HG03095 (cell line): Measurements from ENCODE around the gene GOLGA6L2.
"Not testable (repeated sequence)": the region's sequence is repeated elsewhere in the genome, so short reads cannot be mapped to it uniquely, and the experiment has no call there.

Source experiments
- ATAC-seq: cut with Tn5 transposase; IDR thresholded peaks from one replicate; pipeline ENCODE4 v1.9.1; 2021; ENCODE audit warnings: moderate library complexity; ENCODE audit not compliant: unreplicated experiment

Gene GOLGA6L2

DNA sequence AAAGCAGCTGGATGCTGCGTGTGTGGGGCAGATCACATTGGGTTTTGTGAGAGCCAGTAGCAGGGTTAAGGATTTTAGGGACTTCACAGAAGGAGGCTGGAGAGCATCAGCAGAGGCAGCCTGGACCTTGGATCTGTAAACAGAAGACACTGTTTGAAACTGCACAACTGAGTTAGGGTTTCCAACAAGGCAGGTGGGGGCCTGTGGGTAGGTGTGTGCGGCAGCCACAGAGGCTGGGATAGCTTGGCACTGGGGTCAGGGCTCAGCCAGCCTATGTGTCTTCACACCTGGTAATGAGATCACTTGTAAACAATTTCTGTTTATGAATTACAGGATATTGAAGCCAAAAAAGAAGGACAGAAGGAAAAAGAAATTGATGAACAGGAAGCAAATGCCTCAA lies 12.3 kb downstream of the GOLGA6L2 start:
- not testable (repeated sequence) for ATAC-seq

GRCh38 chr15:23425327-23425726 lies 21.7 kb downstream of the GOLGA6L2 start:
- ATAC-seq = not testable (repeated sequence)

DNA sequence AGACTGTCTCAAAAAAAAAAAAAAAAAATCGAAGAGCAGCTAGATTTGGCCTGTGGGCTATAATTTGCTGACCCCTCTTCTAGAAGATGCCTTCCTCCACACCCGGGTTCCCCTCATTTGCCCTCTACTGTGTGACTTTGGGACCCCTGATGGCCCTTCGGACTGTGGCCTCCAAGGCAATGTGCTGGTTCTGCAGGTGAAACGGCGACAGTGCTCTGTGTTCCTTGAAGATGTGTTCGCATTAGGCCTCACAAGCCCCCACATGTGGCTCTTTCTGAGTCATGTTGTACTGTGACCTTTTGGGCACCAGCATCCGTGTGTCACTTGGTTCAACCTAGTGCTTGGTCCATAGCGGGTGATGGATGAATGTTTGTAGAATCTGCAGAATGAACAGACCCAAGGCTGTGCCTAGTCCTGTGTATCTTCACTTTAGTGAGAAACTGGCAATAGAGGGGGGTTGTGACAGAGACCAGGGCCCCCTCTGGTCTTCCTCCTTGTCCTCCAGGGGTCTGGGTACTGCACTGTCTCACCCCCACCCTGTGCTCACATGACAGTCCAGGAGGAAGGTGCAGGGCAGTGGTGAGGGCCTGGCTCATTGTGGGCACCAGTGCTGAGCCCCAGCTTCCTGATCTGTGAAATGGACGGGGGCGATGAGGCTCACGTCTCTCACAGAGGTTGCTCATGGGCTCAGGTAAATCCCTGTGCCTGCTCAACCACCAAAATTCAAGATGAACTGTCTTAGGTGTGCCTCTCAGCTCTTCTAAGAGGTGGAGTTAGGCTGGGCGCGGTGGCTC lies 22.7 kb downstream of the GOLGA6L2 start:
- no peak for ATAC-seq

GRCh38 chr15:23422946-23423708 lies 23.9 kb downstream of the GOLGA6L2 start:
- ATAC-seq = peak; percentile 57

GRCh38 chr15:23422099-23422945 lies 24.7 kb downstream of the GOLGA6L2 start:
- ATAC-seq = no peak

DNA sequence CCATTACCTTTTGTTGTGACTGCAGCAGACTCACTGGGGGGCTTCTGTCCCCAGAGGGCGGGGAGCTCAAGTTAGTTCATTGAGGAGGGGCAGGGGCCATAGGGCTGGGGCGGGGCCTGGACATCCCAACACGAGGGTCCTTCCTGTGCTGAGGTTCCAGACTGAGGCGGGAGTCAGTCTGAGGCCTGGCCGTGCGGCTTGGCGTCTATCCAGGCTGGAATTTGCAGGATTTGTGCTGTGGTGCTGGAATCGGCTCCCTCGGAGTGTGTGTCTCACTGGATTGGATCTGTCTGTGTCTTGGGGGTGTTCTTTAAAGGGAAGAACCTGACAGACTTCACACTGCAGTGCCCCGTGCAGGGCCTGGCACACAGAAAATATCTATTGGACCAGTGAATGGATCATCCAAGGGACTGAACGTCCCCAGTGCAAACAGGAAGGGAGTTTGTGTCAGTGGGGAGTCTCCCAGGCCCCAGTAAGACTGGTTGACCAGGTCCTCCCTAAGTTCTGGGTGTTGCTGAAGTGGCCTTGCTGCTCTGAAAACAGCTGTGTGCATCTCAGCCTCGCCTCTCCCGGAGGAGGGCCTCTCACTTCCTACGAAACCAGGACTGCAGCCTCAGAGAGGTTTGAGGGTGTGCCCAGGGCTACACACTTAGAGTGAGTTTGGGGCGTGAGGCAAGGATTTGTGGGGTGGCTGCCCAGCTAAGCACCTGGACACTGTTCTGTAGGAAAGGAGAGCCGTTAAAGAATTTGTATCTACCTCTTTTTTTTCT lies 26.1 kb downstream of the GOLGA6L2 start:
- ATAC-seq = no peak

GRCh38 chr15:23416349-23417276 lies 30.4 kb downstream of the GOLGA6L2 start:
- no peak for ATAC-seq

GRCh38 chr15:23415866-23416265 lies 31.2 kb downstream of the GOLGA6L2 start:
- not testable (repeated sequence) for ATAC-seq

DNA sequence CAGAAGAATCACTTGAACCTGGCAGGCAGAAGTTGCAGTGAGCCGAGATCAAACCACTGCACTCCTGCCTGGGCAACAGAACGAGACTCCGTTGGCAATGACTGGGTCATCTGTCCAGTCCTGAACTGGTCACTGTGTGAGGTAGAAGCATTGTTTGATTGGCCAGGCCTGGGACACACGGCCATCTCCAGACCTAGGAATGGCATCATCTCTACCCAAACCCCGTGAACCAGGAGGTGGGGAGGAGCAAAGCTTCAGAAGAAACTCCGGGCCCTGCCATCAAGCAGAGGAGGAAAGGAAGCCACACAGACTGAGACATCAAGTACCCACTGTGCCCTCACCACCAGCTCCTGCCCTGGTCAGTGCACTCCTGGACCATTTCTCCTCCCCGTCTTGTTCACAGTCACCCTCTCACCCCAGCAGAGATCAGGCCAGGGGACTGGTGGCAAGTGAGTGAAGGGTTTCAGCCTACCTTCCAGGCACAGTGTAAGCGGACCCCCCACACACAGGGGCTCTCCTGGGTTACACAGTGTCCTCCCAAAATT lies 31.6 kb downstream of the GOLGA6L2 start:
- ATAC-seq = no peak

GRCh38 chr15:23412881-23413600 lies 34.0 kb downstream of the GOLGA6L2 start:
- not testable (repeated sequence) for ATAC-seq

DNA sequence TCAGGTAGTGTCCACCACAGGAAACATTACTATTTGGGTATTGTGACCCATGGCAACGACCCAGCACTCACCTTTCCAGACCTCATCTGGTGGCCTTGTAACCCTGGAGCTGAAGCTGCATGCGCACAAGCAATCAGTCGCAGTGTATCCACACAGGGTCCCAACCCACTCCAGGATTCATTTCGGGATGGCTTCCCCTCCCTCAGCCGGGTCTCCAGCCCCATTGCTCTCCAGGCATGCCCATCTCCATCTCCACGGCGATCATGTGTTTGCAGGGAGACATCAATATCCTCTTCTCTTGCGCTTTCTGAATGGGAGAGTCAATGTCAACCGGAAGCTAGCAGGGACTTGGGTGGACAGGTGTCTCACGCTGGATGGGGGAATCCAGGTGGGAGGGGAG lies 35.2 kb downstream of the GOLGA6L2 start:
- ATAC-seq = no peak

DNA sequence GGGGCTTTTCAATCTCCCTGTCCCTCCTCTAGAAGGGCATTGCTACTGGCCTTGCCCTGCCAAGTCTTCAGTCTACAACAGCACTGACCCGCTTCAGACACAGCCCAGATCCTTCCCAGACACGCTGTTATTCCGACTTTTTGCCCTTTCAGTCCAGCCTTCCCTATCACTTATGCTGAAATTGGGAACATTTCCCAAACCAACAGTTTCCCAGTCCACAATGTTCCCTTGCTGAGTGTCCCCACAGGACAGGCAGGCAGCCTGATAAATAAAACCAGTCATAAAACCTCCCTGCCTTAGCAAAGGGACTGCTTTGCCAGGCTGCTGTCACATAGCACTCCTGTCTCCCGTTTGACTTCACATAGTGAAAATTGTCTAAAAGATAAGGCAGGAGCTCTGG lies 43.5 kb downstream of the GOLGA6L2 start:
- no peak for ATAC-seq

DNA sequence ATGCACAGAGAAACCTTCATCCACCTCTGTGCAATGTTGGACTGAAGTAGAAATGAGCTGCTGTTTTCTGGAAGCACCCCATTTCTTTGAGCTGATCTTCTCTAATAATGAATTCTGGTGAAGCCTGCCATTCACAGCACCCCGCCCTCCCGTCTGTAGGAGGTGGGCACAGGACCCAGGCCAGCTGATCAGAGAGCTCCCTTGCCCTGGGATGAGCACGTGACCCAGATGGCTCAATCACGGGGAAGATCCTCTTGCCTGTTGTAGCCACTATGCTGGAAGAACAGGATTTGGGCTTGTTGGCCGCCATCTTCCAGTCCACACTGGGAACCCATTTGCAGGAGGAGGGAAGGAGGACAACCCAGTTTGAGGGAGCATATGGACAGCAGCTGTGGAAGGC lies 44.5 kb downstream of the GOLGA6L2 start:
- no peak for ATAC-seq

DNA sequence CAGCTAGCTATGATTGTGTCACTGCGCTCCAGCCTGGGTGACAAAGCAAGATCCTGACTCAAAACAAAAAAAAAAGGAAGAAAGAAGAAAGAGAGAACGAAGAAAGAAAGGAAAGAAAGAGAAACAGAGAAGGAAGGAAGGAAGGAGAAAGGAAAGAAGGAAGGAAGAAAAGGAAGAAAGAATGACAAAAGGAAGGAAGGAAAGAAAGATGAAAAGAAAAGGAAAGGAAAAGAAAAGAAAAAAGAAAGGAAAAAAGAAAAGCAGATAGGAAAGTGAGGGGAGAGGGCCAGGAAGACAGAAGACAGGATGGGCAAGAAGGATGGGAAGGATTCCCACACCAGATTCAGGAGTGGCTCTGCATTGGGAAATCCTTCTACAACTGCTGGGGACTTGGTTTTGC lies 44.9 kb downstream of the GOLGA6L2 start:
- ATAC-seq = no peak

DNA sequence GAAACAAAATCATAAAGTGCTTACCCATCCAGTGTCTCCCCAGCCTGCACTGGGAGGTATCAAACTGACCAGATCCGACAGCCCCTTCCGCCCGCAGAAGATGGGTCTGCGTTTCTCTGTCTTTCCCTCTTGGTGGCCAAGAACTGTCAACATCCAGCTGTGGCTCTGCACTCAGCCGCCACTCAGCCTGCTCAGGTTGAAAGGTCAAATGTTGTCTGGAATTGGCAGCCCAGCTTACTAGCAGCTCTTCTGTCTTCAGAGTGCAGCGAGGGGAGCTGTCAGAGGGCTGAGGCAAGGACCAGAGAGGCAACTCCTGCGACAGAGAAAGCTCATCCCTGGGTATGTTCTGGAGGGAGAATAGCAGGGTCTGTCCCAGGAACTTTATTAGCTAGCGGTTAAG lies 45.4 kb downstream of the GOLGA6L2 start:
- no peak for ATAC-seq

DNA sequence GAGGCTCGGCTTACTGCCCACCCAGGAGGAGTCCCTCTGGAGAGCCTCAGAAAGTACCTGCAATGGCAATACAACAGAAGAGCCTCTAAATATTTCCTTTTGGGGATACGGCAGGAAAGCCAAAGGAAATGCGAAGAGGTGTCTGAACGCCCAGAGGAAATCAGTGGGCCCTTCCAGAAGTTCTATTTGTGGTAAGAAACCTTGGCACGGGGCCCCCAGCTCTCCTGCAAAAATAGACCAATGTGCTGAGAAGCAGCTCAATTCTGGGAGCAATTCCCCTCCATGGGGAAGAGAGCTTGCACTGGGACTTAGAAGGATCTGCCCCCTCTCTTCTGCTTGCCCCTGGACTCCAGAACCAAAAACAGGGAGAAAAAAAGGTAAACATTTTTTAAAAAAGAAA lies 47.8 kb downstream of the GOLGA6L2 start:
- ATAC-seq = not testable (repeated sequence)

DNA sequence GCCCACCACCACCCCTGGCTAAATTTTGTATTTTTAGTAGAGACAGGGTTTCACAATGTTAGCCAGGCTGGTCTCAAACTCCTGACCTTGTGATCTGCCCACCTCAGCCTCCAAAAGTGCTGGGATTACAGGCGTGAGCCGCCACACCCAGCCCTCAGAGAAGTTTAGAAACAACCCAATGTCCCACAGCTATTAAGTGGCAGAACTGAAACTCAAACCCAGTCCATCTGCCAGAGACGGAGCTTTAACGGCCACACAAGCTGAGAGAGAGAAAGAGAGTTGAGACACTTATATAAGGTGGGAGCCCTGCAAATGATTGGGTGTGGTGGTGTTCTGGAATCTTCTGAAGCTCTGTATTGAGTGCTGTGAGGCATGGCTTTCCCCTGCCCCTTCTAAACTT lies 48.7 kb downstream of the GOLGA6L2 start:
- not testable (repeated sequence) for ATAC-seq

- no peak for ATAC-seq
Observed at GRCh38 chr15:23397779-23398178, 49.3 kb downstream of the GOLGA6L2 start.

GRCh38 chr15:23395832-23396231 lies 51.2 kb downstream of the GOLGA6L2 start:
- ATAC-seq = no peak
